Pancreas (tissue), 10 donors: ENCODE results near the gene OPRM1. TPM values are rescaled to one million over a fixed set of nuclear protein-coding genes. Genes with fewer than 3 reads are reported as not detected.
A peak's percentile ranks its signal among the peaks of the same experiment; 100 is the strongest.

ENCODE experiments used
- ATAC-seq, 4 donors: fragments of 200-7000 bp; cut with Tn5 transposase; one replicate each; pipeline versions ENCODE4 v1.8.0 to v1.9.1; 2020; ENCODE audit warnings: mild to moderate bottlenecking in 4 of 4, moderate library complexity in 4 of 4
- DNase-seq, 6 donors: peaks; one replicate each; pipeline ENCODE4 v3.0.0-alpha.2; 2020
- FAIRE-seq: peaks from 2 replicates; lab custom pipeline; 2012; peaks lifted over from hg19 to GRCh38; lab: Jason Lieb, UNC
- H3K27ac ChIP-seq, 4 donors: fragments of 200-600 bp; sonication (generic); 1 replicate in 3 of 4; 2 replicates in 1 of 4; pipeline versions ENCODE4 v1.5.0 to v1.8.0; 2020
- H3K27me3 ChIP-seq, 4 donors: fragments of 200-600 bp; one replicate each; pipeline ENCODE4 v1.8.0; 2021
- H3K36me3 ChIP-seq, 3 donors: fragments of 200-600 bp; sonication (generic) in 1 of 3; one replicate each; pipeline versions ENCODE4 v1.5.0 to v1.8.0; 2020 to 2021
- H3K4me1 ChIP-seq, 3 donors: fragments of 200-600 bp; one replicate each; pipeline ENCODE4 v1.8.0; 2021
- H3K4me3 ChIP-seq, 4 donors: fragments of 200-600 bp; sonication (generic) in 2 of 4; one replicate each; pipeline versions ENCODE4 v1.5.0 to v1.8.0; 2020 to 2021
- H3K9me3 ChIP-seq, 4 donors: fragments of 200-600 bp; one replicate each; pipeline ENCODE4 v1.8.0; 2021
- WGBS, 2 donors: extraction: QIAGEN DNeasy Blood & Tissue Kit; methylation state at CpG; one replicate each; pipeline ENCODE4 v1.1.7; 2013; 5-methylcytosine and 5-hydroxymethylcytosine counted together
- intact Hi-C, 3 donors: fragments of 100-400 bp; cut with DNase I; formaldehyde crosslinking; loops; one replicate each; pipeline versions ENCODE4 v1.11.1 to v1.14.2; 2022
- polyA plus RNA-seq, 2 donors: library from polyadenylated mRNA; stranded (reverse); fragments of 200-250 nt; gene quantifications; one replicate each; pipeline ENCODE4 v1.2.3, GENCODE V29; 2013
- total RNA-seq, 6 donors: library from RNA; stranded (reverse); fragmentation: NEBNext Ultra II Directional in 4 of 6; extraction: Animal tissue kit (Norgen Biotek cat#: 25700) in 4 of 6; gene quantifications; one replicate each; pipeline versions ENCODE4 v1.2.1 to v1.2.4, GENCODE V29; 2021 to 2023
- TF ChIP-seq, protein P1 (sequence below), 4 donors: fragments of 200-600 bp; sonication (generic) in 3 of 4; IDR thresholded peaks; one replicate each; pipeline versions ENCODE4 v1.5.0 to v1.8.0; 2021; ENCODE audit warnings: antibody characterized with exemption in 4 of 4
- donor health status: healthy with polysubstance abuse.
- donor health status: DM: no; HTN: no; CAD: no; lungs with moderate emphysema.
- donor health status: DM: no; HTN: no; CAD: no.
- donor health status: control.
- donor health status: control.
- donor health status: Bipolar disorder and iron deficiency.
- donor health status: DM: yes; HTN: yes; CAD: no.
- donor health status: DM: no; HTN: no; CAD: no.
- donor health status: DM: no; HTN: no; CAD: no.
- donor health status: DM: yes; HTN: yes; CAD: no.

OPRM1 gene
- total and polyA plus RNA-seq, 8 donors: 0.05 TPM; not detected in 7

DNA sequence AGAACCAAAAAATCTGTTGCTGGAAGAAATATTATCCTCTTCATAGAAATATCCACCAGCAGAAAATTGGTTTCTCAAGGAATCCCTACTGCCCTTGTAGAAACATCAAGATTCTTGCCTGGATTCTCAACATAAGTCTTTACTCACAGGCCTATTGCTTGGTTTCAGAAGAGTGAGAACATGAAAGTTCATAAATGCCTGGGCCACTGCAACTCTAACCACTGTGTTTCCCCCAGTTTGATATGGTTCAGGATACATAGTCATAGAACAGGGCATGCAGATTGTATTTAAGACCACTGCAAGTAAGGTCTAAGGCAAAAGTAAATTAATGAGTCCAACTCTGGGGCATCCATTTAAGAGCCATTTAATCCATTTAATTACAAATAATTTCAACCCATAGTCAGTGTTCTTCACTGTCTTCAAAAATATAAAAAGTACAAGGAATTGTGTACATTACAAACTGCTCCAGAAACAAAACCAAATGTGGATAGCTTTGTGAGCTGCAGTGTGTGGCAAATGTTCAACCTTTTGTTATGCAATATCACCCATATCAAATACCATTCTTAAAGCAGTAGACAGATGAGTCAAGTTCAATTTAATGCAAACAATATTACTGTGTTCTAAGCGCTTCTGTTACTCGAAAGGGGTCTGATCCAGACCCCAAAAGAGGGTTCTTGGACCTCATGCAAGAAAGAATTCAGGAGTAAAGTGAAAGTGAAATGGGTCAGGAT is 83.3 kb downstream of the OPRM1 start:
- no peak for DNase-seq
- FAIRE-seq: no peak
- Histone ChIP-seq H3K36me3 (no peaks in the 10 kb centered on the region), H3K27me3 (no peaks in the 10 kb centered on the region), H3K4me1 (no peaks in the 10 kb centered on the region), H3K9me3 (no peaks in the 10 kb centered on the region), H3K27ac (no peak overlapping the region), H3K4me3 (no peak overlapping the region)
- TF ChIP-seq, protein P1, sequence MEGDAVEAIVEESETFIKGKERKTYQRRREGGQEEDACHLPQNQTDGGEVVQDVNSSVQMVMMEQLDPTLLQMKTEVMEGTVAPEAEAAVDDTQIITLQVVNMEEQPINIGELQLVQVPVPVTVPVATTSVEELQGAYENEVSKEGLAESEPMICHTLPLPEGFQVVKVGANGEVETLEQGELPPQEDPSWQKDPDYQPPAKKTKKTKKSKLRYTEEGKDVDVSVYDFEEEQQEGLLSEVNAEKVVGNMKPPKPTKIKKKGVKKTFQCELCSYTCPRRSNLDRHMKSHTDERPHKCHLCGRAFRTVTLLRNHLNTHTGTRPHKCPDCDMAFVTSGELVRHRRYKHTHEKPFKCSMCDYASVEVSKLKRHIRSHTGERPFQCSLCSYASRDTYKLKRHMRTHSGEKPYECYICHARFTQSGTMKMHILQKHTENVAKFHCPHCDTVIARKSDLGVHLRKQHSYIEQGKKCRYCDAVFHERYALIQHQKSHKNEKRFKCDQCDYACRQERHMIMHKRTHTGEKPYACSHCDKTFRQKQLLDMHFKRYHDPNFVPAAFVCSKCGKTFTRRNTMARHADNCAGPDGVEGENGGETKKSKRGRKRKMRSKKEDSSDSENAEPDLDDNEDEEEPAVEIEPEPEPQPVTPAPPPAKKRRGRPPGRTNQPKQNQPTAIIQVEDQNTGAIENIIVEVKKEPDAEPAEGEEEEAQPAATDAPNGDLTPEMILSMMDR (IDR thresholded peaks at IDR 0.05): no peak
- intact Hi-C loops: no loop called here
- 73 to 83% methylated on average over 2 of the region's 2 CpGs for WGBS, 2 donors
- no peak for ATAC-seq

DNA sequence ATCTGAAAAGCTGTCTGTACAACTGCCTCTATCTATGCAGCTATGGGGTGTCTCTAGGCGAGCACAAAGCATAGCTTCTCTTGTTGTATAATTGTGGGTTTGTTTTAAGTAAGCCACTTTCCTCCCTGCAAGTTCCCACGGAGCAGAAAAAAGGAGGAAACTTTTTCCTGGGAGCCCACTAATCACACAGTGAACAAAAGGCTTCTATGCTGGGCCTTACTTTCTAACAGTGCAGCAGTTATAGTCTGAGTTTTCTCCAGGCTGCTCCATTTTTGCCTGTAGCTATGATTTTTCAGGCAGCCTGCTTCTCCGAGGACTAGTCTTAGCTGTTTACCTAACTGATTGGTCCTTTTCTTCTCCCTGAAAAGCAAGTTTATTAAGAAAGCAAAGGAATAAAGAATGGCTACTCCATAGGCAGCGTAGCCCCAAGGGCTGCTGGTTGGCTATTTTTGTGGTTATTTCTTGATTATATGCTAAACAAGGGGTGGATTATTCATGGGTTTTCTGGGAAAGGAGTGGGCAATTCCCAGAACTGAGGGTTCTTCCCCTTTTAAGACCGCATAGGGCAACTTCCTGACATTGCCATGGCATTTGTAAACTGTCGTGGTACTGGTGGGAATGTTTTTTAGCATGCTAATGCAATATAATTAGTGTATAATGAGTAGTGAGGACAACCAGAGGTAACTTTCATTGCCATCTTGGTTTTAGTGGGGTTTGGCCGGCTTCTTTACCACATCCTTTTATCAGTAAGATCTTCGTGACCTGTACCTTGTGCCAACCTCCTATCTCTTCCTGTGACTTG is 84.3 kb downstream of the OPRM1 start:
- DNase-seq (no peak), ATAC-seq (no peak), FAIRE-seq (no peak)
- WGBS, 2 donors: 72 to 76% methylated on average over 8 of the region's 8 CpGs
- Histone ChIP-seq H3K4me1 (no peaks in the 10 kb centered on the region), H3K4me3 (no peak overlapping the region), H3K27ac (no peak overlapping the region), H3K27me3 (no peaks in the 10 kb centered on the region), H3K36me3 (no peaks in the 10 kb centered on the region), H3K9me3 (no peaks in the 10 kb centered on the region)
- intact Hi-C loops: no loop called here
- TF ChIP-seq, protein P1 (IDR thresholded peaks at IDR 0.05): no peak

DNA sequence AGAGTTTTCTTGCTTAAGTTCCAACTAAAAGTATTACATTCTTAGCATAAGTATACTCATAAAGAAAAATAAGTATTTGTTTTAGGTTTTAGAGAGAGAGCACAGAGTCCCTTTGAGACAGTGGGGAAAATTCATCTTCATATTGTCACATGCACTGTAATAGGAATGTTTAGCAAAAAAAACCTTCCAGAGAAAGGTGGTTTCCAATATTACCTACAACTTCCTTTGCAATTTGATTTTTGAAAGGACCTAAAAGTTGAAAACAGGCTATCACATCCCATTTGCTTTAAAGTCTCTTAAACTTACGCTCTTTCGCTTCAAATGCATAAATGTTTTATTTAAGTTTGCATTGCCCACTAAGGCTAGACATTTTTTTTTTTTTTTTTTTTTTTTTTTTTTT is 86.4 kb downstream of the OPRM1 start:
- TF ChIP-seq, protein P1 (IDR thresholded peaks at IDR 0.05): no peak
- Histone ChIP-seq H3K27ac (no peak overlapping the region), H3K9me3 (no peaks in the 10 kb centered on the region), H3K4me1 (no peaks in the 10 kb centered on the region), H3K36me3 (no peaks in the 10 kb centered on the region), H3K4me3 (no peak overlapping the region), H3K27me3 (no peaks in the 10 kb centered on the region)
- DNase-seq (no peak), ATAC-seq (no peak), FAIRE-seq (no peak)
- intact Hi-C loops: no loop called here
- WGBS, 2 donors: 91 to 97% methylated on average over 2 of the region's 2 CpGs

DNA sequence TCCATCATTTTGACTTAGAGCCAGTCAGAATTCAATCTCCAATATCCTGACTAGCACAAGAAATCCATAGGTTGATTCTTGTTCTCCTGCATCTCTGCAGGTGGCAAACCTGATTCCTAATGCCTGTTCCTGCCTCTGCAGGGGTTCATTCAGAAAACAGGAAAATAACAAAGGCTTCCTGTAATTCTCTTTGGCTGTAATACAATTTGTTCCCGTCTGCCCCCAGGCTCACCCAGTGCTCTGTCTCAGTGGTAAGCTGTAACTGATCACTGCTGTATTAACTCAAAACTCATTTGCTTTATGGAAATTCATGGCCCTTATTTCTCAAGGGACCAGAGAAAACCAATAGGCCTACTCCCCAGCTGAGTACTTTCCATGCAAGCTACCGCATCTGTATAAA is 88.6 kb downstream of the OPRM1 start:
- peak overlapping the region in 1 of 4 donors; percentile 39 for H3K27ac ChIP-seq
- intact Hi-C loops: no loop called here
- H3K27me3 ChIP-seq: no peaks in the 10 kb centered on the region
- WGBS, 2 donors: 56 to 58% methylated on average over 2 of the region's 2 CpGs
- DNase-seq (no peak), FAIRE-seq (no peak), ATAC-seq (peak in 3 of 4 donors; percentile 36 to 59 (median 57))
- TF ChIP-seq, protein P1 (IDR thresholded peaks at IDR 0.05): no peak
- no peaks in the 10 kb centered on the region for H3K9me3 ChIP-seq
- H3K4me1 ChIP-seq: no peaks in the 10 kb centered on the region
- H3K36me3 ChIP-seq: no peaks in the 10 kb centered on the region
- no peak overlapping the region for H3K4me3 ChIP-seq
